Naive thymus-derived CD8-positive, alpha-beta T cell (primary cell): ENCODE results near the gene NWD2. TPM values are rescaled to one million over a fixed set of nuclear protein-coding genes. Genes with fewer than 3 reads are reported as not detected.

Experiments used
- ATAC-seq, 2 donors: fragments of 150-1000 bp; cut with Tn5 transposase in 1 of 2; sonication (Bioruptor Pico), chemical (Tn5 transposase) in 1 of 2; 1 replicate in 1 of 2; 2 replicates in 1 of 2; pipeline ENCODE4 v1.10.0; 2021; ENCODE audit warnings: mild to moderate bottlenecking in 2 of 2, moderate library complexity in 2 of 2
- POLR2A ChIA-PET: fragments of 350-600 bp; sonication (Branson Sonifier 250); formaldehyde crosslinking; loops from one replicate; lab custom pipeline; 2021; ENCODE audit warnings: antibody characterized with exemption; lab: Charles Lee
- DNase-seq, 10 donors: peaks; one replicate each; pipeline versions ENCODE4 v3.0.0 to v3.0.0-alpha.2; 2020 to 2022
- H3K27ac Mint-ChIP-seq, 10 donors: one replicate each; pipeline ENCODE4 v1.8.0; 2020 to 2022; ENCODE audit warnings: mild to moderate bottlenecking in 10 of 10, mixed read lengths in 10 of 10, moderate library complexity in 4 of 10, inconsistent platforms in 1 of 10
- H3K27me3 Mint-ChIP-seq, 5 donors: one replicate each; pipeline ENCODE4 v1.8.0; 2021 to 2022; ENCODE audit warnings: mixed read lengths in 5 of 5
- H3K36me3 Mint-ChIP-seq, 3 donors: one replicate each; pipeline ENCODE4 v1.8.0; 2020 to 2022; ENCODE audit warnings: mixed read lengths in 3 of 3, mild to moderate bottlenecking in 2 of 3, inconsistent platforms in 1 of 3
- H3K4me1 Mint-ChIP-seq, 4 donors: one replicate each; pipeline ENCODE4 v1.8.0; 2021 to 2022; ENCODE audit warnings: mixed read lengths in 4 of 4
- H3K4me3 Mint-ChIP-seq, 10 donors: one replicate each; pipeline ENCODE4 v1.8.0; 2020 to 2022; ENCODE audit warnings: mild to moderate bottlenecking in 10 of 10, mixed read lengths in 10 of 10, moderate library complexity in 6 of 10, inconsistent platforms in 1 of 10
- H3K9me3 Mint-ChIP-seq, 9 donors: one replicate each; pipeline ENCODE4 v1.8.0; 2020 to 2022; ENCODE audit warnings: mixed read lengths in 9 of 9, mild to moderate bottlenecking in 3 of 9, inconsistent platforms in 1 of 9, moderate library complexity in 1 of 9
- polyA plus RNA-seq, 3 donors: library from polyadenylated mRNA; unstranded; fragments of 300-500 nt; fragmentation: Illumina TruSeq; gene quantifications; one replicate each; pipeline ENCODE4 v1.2.3, GENCODE V29; 2021
- total RNA-seq, 8 experiments: library from RNA in 2 of 8; stranded (reverse) in 2 of 8; gene quantifications; one replicate each; pipeline ENCODE4 v1.2.3 and lab custom pipeline; 2021 to 2026

Gene NWD2
- total and polyA plus RNA-seq, 5 experiments from 2014 or later, result not detected

DNA sequence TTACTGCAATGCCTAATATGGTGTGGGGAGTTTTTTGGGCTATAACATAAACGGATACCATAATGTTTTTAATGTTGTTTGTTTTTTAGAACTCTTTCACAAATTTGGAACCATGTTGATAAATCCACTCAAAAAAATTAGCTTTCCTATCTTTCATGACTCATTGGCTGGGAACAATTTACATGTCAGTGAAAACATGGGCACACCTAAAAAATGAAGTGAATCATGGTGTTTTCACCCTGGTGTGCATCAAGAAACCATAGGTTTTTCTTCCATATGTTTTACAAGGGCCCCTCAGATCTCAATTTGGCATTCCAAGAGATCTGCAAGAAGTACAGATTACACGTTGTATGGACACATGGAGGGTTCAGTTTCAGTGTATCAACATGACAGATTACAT lies 207.1 kb downstream of the NWD2 start:
- Mint-ChIP-seq H3K27me3 (peaks cover 33 to 57% (median 38%) of the 10 kb centered on the region in 5 donors), H3K4me3 (no peak overlapping the region), H3K27ac (no peak overlapping the region), H3K4me1 (peaks cover 6 to 17% (median 10%) of the 10 kb centered on the region in 4 donors), H3K9me3 (no peaks in the 10 kb centered on the region), H3K36me3 (no peaks in the 10 kb centered on the region)
- POLR2A ChIA-PET, result no interaction called here
- DNase-seq, result no peak
- ATAC-seq, result no peak

DNA sequence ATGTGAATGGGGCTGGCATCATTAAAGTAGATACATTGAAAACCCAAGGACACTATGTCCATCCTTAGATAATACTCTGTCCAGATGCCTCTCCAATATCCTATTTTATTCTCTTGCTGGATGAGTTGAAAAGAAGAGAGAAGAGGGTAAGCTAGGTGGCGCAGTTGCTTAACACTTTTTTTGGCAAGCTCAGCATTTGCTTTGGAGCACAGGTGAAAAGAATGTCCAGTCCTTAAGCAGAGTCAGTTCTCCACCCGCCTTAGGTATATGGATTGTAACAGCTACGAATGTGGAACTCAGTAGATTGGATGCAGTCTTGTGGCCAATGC lies 208.4 kb downstream of the NWD2 start:
- peak in 8 of 10 donors; percentile 18 to 68 (median 38) for DNase-seq
- Mint-ChIP-seq H3K27ac (peak overlapping the region in 2 of 10 donors; percentile 31 to 73), H3K4me1 (peaks cover 6 to 17% (median 10%) of the 10 kb centered on the region in 4 donors), H3K27me3 (peaks cover 34 to 66% (median 36%) of the 10 kb centered on the region in 5 donors), H3K4me3 (peak overlapping the region; percentile 75 to 95 (median 84)), H3K36me3 (no peaks in the 10 kb centered on the region), H3K9me3 (no peaks in the 10 kb centered on the region)
- POLR2A ChIA-PET, result interaction anchor here (1.1 kb wide), 1 partner anchor 114 kb away, joined by 3 read pairs; no protein-coding TSS in a partner anchor
- ATAC-seq, result peak; percentile 51 to 54

DNA sequence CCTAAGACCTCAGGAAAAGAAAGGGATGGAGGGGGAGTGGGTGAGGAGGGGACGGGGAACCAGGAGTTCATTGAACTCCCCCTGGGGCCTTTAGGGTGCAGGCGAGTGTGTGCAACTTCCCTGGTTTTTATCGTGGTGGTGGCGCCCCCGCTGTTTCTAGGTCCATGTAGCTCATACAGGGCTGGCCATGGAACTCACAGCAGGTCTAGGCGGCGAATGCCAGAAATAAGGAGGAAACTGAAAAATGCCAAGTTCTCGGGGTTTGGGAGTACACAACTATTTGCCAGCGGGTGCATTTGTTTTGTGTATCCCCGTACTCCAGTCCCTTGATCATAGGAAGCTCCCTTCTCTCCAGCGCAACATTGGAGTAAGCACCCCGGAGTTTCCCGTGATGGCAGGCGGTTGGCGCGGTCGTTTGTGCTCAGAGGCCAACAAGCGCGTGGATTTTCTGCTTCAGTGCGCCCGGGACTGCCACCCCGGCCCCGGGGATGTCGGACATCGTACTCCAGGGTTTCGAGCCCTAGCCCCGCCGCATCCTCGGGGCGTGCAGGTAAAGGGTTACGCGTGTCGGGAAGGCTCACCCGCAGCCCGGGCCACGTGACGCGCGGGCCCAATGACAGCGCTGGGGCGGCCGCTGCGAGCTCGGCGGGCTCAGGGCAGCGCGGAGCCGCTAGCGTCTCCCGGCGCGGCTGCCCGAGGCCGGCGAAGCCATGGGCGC lies 208.9 kb downstream of the NWD2 start:
- ATAC-seq (peak; percentile 95 to 98), DNase-seq (peak; percentile 13 to 66 (median 44))
- peaks cover 35 to 66% (median 36%) of the 10 kb centered on the region in 5 donors for H3K27me3 Mint-ChIP-seq
- POLR2A ChIA-PET, result interaction anchor here (0.6 to 1.1 kb wide), 2 partner anchors 113 to 433 kb away, joined by 3 read pairs; no protein-coding TSS in a partner anchor
- peak overlapping the region; percentile 75 to 95 (median 84) for H3K4me3 Mint-ChIP-seq
- H3K27ac Mint-ChIP-seq, result peak overlapping the region in 3 of 10 donors; percentile 9 to 73 (median 31)
- H3K36me3 Mint-ChIP-seq, result no peaks in the 10 kb centered on the region
- H3K9me3 Mint-ChIP-seq, result no peaks in the 10 kb centered on the region
- peaks cover 6 to 17% (median 10%) of the 10 kb centered on the region in 4 donors for H3K4me1 Mint-ChIP-seq

DNA sequence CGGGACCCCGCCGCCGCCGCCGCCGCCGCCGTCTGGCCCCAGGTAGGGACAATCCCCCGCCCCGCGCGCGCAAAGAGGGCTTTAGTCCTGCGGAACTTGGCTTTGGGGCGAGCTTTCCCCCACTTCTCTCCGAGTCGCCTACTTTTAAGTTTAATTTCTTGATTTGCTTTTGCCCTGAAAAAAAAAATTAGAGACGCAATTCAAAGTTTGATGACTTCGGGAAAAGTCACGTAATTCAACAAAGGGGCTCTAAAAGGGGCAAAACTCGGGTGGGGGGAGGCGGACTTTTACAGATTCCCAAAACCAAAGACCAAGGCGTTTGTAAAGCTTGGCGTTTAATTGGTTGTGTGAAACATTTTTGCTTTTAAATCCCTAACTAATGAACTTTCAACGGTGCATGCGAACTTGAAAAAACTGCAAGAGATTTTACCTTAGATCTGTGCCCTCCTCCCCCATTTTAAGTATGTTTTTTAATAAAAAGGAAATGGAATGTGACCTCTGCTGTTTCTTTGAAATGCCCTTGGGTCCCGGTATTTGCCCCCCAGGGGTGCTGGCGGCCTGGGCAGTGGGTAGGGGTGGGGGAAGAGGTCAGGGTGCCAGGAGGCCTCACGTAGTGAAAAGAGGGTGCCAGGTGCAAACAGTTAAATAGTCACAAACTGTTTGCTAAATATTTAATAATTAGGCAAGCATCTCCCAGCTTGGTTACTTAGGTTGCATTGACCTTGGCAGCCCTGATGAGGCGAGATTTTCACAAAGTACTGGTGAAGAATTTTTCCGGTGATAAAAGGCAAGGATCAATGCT lies 209.7 kb downstream of the NWD2 start:
- H3K4me3 Mint-ChIP-seq, result peak overlapping the region; percentile 56 to 80 (median 73)
- H3K36me3 Mint-ChIP-seq, result no peaks in the 10 kb centered on the region
- POLR2A ChIA-PET, result interaction anchor here (0.6 to 1.1 kb wide), 2 partner anchors 113 to 432 kb away, joined by 3 read pairs; no protein-coding TSS in a partner anchor
- peak overlapping the region in 1 of 10 donors; percentile 17 for H3K27ac Mint-ChIP-seq
- no peak for ATAC-seq
- DNase-seq, result no peak
- no peaks in the 10 kb centered on the region for H3K9me3 Mint-ChIP-seq
- H3K4me1 Mint-ChIP-seq, result peaks cover 6 to 17% (median 10%) of the 10 kb centered on the region in 4 donors
- H3K27me3 Mint-ChIP-seq, result peaks cover 32 to 69% (median 38%) of the 10 kb centered on the region in 5 donors

DNA sequence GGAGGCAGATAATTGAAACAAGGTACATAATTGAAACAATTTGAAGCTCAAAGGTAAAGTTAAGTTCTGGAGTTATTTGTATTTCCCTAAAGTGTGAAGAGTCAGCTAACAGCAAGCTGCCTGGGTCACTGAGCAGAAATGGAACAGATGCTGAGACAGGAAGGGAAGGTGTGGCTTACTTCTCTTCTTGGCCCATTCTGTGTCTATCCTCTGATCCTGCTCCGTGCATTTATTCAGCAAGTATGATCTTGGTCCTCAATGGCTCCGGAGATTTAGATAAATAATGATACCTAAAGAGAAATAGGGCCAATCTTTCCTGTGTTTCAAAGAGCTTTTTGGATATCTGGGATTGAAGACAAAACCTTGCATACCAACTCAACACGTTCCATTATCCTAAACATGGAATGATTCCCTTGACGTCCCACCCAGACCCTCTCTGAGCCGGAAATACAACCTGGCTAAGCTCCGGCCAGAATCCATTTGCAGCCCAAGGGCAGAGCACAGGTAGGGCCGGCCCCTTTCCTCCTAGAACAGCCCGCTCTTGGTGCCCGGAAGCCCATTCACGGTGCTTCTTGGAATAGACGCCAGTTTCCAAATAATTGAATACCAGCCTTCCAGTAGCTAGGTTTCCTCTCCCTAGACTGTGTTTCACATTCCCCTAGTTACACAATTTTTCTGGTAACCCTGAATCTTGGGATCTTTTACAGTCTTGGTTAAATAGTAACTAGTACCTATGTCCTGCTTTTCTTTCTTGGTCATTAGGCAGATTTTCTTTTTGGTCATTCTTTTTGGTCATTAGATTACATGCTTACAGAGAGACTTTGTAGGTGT lies 211.0 kb downstream of the NWD2 start:
- no peaks in the 10 kb centered on the region for H3K36me3 Mint-ChIP-seq
- DNase-seq (no peak), ATAC-seq (no peak)
- H3K9me3 Mint-ChIP-seq, result peaks cover 0 to 2% (median 0%) of the 10 kb centered on the region in 9 donors
- no peak overlapping the region for H3K27ac Mint-ChIP-seq
- H3K27me3 Mint-ChIP-seq, result peaks cover 29 to 77% (median 40%) of the 10 kb centered on the region in 5 donors
- POLR2A ChIA-PET, result no interaction called here
- peak overlapping the region in 2 of 10 donors; percentile 5 to 18 for H3K4me3 Mint-ChIP-seq
- H3K4me1 Mint-ChIP-seq, result peaks cover 6 to 17% (median 10%) of the 10 kb centered on the region in 4 donors

DNA sequence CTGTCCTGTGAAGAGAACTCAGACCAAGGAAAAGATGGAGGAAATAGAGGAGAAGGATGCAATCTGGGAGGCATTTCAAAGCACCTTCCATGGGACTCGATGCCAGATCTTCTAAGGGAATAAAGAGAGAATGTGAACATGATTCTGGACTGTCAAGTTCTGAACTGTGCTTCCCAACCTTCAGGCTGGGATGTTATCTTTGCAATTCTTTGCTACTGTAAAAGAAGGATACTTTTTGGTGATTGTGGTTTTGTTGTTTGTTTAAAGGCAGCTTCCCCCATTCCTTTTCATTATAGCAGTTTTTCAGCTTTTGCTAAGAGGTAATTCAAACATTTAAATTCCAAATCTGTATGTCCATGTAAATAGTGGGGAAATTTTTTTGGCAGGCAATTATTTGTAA lies 217.3 kb downstream of the NWD2 start:
- H3K36me3 Mint-ChIP-seq, result no peaks in the 10 kb centered on the region
- H3K9me3 Mint-ChIP-seq, result peaks cover 0 to 4% (median 0%) of the 10 kb centered on the region in 9 donors
- no peak for DNase-seq
- POLR2A ChIA-PET, result no interaction called here
- no peak overlapping the region for H3K27ac Mint-ChIP-seq
- no peaks in the 10 kb centered on the region for H3K4me1 Mint-ChIP-seq
- peaks cover 9 to 38% (median 25%) of the 10 kb centered on the region in 5 donors for H3K27me3 Mint-ChIP-seq
- no peak for ATAC-seq
- H3K4me3 Mint-ChIP-seq, result no peak overlapping the region

DNA sequence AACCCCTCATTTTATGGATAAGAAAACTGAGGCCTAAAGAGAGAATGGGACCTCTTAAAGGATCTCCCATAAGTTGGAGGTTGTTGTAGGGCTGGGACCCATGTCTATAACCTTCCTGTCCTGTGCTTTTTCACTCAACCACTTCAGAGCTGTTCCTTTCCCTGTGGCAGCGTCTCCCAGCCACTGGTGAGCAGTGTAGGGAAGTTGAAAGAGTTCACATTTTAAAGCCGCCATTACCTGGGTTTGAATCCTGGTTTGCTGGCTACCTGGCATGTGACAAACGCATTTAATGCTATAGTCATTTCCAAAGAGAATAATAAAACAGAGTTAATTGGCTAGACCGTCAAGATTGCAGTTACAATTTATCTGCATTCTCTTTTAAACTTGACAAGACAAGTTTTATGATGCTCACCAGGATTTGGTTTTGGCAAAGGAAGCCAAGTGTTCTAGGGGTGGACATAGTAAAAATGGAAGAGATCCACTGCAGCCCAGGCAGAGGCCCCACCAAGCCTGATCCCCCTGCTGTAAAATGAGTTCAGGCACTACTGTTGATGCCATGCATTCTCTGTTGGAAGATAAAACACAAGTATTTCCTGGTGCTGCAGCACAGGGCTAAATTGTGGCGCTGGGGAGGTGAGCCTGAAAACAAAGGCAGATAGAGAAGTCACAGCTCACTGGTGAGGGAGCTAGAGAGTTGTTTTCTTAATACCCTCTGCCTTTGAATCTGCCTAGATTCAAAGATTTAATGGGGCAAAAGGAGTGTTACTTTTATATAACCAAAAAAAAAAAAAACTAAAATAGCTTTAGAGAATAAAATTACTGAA lies 218.7 kb downstream of the NWD2 start:
- peak overlapping the region in 1 of 10 donors; percentile 30 for H3K27ac Mint-ChIP-seq
- no peak for ATAC-seq
- no peaks in the 10 kb centered on the region for H3K36me3 Mint-ChIP-seq
- POLR2A ChIA-PET, result interaction anchor here (0.7 kb wide), 1 partner anchor 75 kb away, joined by 5 read pairs; no protein-coding TSS in a partner anchor
- H3K9me3 Mint-ChIP-seq, result peaks cover 0 to 4% (median 0%) of the 10 kb centered on the region in 9 donors
- H3K4me3 Mint-ChIP-seq, result no peak overlapping the region
- no peaks in the 10 kb centered on the region for H3K4me1 Mint-ChIP-seq
- no peak for DNase-seq
- H3K27me3 Mint-ChIP-seq, result peaks cover 6 to 30% (median 25%) of the 10 kb centered on the region in 5 donors

DNA sequence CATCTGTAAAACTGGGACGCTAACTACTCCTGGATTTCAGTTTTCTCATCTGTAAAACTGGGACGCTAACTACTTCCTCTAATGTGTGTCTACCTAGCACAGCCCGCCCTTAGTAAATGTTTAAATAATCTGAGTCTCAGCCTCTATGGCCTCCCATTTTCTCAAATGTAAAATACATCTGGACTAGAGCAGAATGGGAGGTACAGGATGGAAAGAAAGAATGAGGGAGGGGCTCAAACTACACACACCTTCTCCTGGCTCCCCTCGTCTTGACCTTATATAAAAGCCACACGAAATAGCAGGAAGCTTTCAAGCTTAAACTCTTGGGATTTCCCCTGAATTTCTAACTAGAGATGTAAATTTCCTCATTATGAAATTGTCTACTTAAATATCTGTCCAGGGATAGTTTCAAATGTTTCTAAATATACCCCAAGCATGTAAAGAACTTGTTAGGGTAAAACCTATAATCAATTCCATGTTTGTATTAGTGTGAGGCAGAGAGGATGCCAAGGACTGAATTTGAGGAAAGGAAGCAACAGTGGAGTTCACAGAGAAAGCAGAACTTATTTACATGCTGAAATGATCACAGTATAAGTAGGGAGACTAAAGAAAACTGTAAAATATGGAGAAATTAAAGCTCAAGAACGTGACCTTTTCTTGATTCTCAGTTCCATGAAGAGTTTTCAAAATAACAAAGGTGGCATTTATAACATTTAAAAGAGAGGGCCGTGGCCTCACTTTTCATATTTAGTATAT lies 220.0 kb downstream of the NWD2 start:
- DNase-seq, result no peak
- Mint-ChIP-seq H3K4me1 (no peaks in the 10 kb centered on the region), H3K36me3 (no peaks in the 10 kb centered on the region), H3K27ac (no peak overlapping the region), H3K9me3 (peaks cover 0 to 4% (median 0%) of the 10 kb centered on the region in 9 donors), H3K27me3 (peaks cover 6 to 20% (median 18%) of the 10 kb centered on the region in 5 donors), H3K4me3 (no peak overlapping the region)
- POLR2A ChIA-PET, result no interaction called here
- ATAC-seq, result no peak

DNA sequence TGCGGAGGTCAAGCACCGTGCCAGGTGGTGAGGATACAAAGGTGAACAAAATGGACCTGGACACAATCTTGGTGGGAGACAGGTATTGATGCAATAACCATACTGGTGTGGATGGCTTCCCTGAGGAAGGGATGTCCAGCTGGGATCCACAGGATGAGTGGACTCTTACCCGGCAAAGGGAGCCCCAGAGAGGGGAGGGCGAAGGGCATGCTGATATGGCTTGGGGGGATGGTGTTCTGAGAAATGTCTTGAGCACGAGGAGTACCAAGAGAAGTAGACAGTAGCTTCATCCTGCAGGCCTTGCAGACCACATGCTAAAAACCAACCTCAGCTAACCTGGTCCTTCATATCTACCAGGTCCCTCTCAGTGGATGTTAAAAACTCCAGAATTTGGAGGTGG lies 220.8 kb downstream of the NWD2 start:
- Mint-ChIP-seq H3K4me3 (no peak overlapping the region), H3K4me1 (no peaks in the 10 kb centered on the region), H3K27me3 (peaks cover 4 to 22% (median 12%) of the 10 kb centered on the region in 5 donors), H3K9me3 (peaks cover 0 to 4% (median 0%) of the 10 kb centered on the region in 9 donors), H3K27ac (no peak overlapping the region), H3K36me3 (no peaks in the 10 kb centered on the region)
- POLR2A ChIA-PET, result interaction anchor here (0.6 kb wide), 1 partner anchor 193 kb away, joined by 3 read pairs; no protein-coding TSS in a partner anchor
- DNase-seq, result no peak
- ATAC-seq, result no peak

DNA sequence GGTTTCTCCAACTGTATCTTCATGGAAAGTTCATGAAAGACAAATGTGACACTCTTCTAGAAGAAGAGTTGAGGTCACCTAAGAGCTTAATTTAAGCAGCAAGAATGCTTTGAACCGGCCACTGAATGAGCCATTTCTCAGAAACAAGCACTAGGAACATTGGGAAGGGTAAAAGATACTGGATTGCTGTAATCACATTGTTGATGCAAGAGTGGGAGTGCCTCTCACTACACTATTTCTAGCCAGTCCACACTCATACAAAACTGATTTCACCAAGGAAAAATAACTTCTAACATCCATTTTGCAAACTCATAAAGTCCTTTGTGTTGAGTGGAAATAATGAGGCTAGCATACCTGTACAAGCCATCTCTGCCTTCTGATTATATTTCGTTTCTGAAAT lies 221.3 kb downstream of the NWD2 start:
- H3K9me3 Mint-ChIP-seq, result peaks cover 0 to 4% (median 0%) of the 10 kb centered on the region in 9 donors
- H3K4me3 Mint-ChIP-seq, result no peak overlapping the region
- H3K36me3 Mint-ChIP-seq, result no peaks in the 10 kb centered on the region
- ATAC-seq, result no peak
- no peak for DNase-seq
- no peak overlapping the region for H3K27ac Mint-ChIP-seq
- peaks cover 4 to 19% (median 10%) of the 10 kb centered on the region in 5 donors for H3K27me3 Mint-ChIP-seq
- H3K4me1 Mint-ChIP-seq, result no peaks in the 10 kb centered on the region
- POLR2A ChIA-PET, result interaction anchor here (0.6 kb wide), 1 partner anchor 193 kb away, joined by 3 read pairs; no protein-coding TSS in a partner anchor

DNA sequence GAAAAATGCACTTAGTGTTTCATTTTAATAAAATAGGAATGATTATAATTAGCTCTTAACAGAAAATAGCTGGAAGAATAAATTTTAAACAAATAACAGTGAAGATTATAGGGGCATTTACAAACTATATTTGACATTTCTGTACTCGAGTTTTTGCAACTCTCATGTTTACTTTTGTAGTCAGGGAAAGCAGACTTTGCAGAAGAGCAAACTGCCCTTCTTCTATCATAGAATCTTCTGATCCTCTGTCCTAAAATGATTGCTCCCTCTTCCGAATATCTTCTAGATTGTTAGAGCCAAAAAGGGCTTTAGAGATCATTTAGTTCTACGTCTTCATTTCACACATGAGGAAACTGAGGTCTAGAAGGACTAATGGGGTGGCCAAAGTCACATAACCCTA lies 222.7 kb downstream of the NWD2 start:
- ATAC-seq (no peak), DNase-seq (no peak)
- no peaks in the 10 kb centered on the region for H3K9me3 Mint-ChIP-seq
- H3K4me1 Mint-ChIP-seq, result no peaks in the 10 kb centered on the region
- H3K36me3 Mint-ChIP-seq, result no peaks in the 10 kb centered on the region
- H3K4me3 Mint-ChIP-seq, result no peak overlapping the region
- POLR2A ChIA-PET, result no interaction called here
- no peak overlapping the region for H3K27ac Mint-ChIP-seq
- H3K27me3 Mint-ChIP-seq, result peaks cover 0 to 10% (median 3%) of the 10 kb centered on the region in 5 donors
